Suprapubic skin (tissue), 4 donors: ENCODE measurements around the gene PRR5. TPM values are rescaled to one million over a fixed set of nuclear protein-coding genes. Genes with fewer than 3 reads are reported as not detected.

ENCODE experiments used
- DNase-seq, 2 donors: peaks; one replicate each; pipeline ENCODE4 v3.0.0-alpha.2; 2019; ENCODE audit warnings: low spot score in 2 of 2
- H3K27ac ChIP-seq: fragments of 200-600 bp; sonication (generic); one replicate; pipeline ENCODE4 v1.5.1; 2019
- H3K27me3 ChIP-seq: fragments of 200-600 bp; sonication (generic); one replicate; pipeline ENCODE4 v1.5.1; 2019
- H3K36me3 ChIP-seq: fragments of 200-600 bp; sonication (generic); one replicate; pipeline ENCODE4 v1.5.1; 2019
- H3K4me1 ChIP-seq: fragments of 200-600 bp; sonication (generic); one replicate; pipeline ENCODE4 v1.5.1; 2019
- H3K4me3 ChIP-seq: fragments of 200-600 bp; sonication (generic); one replicate; pipeline ENCODE4 v1.5.1; 2019; ENCODE audit warnings: mild to moderate bottlenecking
- H3K9me3 ChIP-seq: fragments of 200-600 bp; sonication (generic); one replicate; pipeline ENCODE4 v1.5.1; 2019
- EP300 ChIP-seq: sonication (generic); formaldehyde crosslinking; IDR thresholded peaks from one replicate; pipeline ENCODE4 v1.6.1; 2017; ENCODE audit warnings: antibody characterized with exemption
- POLR2A ChIP-seq, 2 donors: fragments of 450-650 bp; IDR thresholded peaks; one replicate each; pipeline ENCODE4 v1.6.1; 2017; ENCODE audit warnings: antibody characterized with exemption in 2 of 2, mild to moderate bottlenecking in 2 of 2, moderate library complexity in 2 of 2
- POLR2AphosphoS5 ChIP-seq, 3 donors: sonication (generic); formaldehyde crosslinking; IDR thresholded peaks; one replicate each; pipeline ENCODE4 v1.6.1; 2017; ENCODE audit warnings: antibody characterized with exemption in 3 of 3
- WGBS: methylation state at CpG from one replicate; pipeline ENCODE4 v1.1.5; 2018; 5-methylcytosine and 5-hydroxymethylcytosine counted together
- total RNA-seq, 4 donors: library from RNA; depleted of rRNA; stranded (reverse); fragments of >200 nt; gene quantifications; one replicate each; pipeline ENCODE4 v1.1.0, GENCODE V29; 2016
- TF ChIP-seq, protein P1 (sequence below), 2 donors: fragments of 200-600 bp in 1 of 2; fragments of 450-650 bp in 1 of 2; sonication (generic) in 1 of 2; IDR thresholded peaks; one replicate each; pipeline ENCODE4 v1.5.1; 2016 to 2019; ENCODE audit warnings: antibody characterized with exemption in 2 of 2, mild to moderate bottlenecking in 1 of 2, moderate library complexity in 1 of 2

The PRR5 gene
- total RNA-seq, 4 donors from 2014 or later, result 14.9 to 25.0 (median 20.4) TPM

DNA sequence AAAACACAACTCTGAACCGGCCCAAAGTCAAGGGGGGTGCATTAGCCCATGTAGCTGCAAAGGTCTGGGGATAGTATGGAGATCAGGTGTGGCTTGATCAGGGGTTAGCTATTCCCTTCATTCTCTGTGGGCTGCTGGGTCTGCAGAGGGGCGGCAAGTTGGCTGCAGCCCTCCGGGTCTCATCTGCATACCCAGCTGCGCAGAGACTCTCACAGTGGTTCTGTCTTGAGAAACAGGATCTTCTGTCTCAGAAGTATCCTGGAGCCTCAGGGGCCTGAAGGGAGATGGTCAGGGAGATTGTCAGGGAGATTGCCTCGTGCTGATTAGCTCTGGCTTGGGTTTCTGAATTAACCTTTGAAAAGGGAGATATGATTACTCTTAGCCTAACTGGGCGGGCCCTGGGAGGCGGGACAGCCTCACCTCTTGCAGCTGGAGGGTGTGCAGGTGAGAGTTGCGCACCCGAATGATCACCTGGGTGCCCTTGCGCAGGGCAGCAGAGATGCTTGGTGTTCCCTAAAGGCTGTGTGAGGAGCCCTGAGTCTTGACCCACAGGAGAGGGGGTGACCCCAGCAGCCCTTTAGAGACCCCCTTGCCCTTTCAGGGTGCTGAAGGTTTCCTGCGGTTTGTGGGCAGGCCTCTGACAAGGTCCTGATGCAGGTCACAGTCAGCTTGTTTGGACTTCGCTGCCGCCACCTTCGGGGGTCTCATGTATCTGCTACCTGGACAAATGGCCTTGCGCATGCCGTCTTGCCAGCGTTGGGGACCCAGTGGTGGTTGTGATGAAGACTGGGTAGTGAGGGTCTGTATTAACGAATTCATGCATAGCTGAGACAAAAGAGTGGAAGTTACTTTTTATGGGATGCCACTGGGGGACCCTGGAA is 57.7 kb downstream of the PRR5 start:
- TF ChIP-seq EP300 (no peak), POLR2A (IDR thresholded peaks at IDR 0.05) (no peak), POLR2AphosphoS5 (IDR thresholded peaks at IDR 0.05) (no peak)
- TF ChIP-seq, protein P1, sequence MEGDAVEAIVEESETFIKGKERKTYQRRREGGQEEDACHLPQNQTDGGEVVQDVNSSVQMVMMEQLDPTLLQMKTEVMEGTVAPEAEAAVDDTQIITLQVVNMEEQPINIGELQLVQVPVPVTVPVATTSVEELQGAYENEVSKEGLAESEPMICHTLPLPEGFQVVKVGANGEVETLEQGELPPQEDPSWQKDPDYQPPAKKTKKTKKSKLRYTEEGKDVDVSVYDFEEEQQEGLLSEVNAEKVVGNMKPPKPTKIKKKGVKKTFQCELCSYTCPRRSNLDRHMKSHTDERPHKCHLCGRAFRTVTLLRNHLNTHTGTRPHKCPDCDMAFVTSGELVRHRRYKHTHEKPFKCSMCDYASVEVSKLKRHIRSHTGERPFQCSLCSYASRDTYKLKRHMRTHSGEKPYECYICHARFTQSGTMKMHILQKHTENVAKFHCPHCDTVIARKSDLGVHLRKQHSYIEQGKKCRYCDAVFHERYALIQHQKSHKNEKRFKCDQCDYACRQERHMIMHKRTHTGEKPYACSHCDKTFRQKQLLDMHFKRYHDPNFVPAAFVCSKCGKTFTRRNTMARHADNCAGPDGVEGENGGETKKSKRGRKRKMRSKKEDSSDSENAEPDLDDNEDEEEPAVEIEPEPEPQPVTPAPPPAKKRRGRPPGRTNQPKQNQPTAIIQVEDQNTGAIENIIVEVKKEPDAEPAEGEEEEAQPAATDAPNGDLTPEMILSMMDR (IDR thresholded peaks at IDR 0.05), result no peak
- H3K9me3 ChIP-seq, result no peaks in the 10 kb centered on the region
- H3K36me3 ChIP-seq, result no peaks in the 10 kb centered on the region
- no peak overlapping the region for H3K27ac ChIP-seq
- H3K27me3 ChIP-seq, result no peaks in the 10 kb centered on the region
- no peak for DNase-seq
- H3K4me1 ChIP-seq, result peaks cover 7% of the 10 kb centered on the region
- WGBS, result 84% methylated on average over 14 of the region's 18 CpGs
- no peak overlapping the region for H3K4me3 ChIP-seq

DNA sequence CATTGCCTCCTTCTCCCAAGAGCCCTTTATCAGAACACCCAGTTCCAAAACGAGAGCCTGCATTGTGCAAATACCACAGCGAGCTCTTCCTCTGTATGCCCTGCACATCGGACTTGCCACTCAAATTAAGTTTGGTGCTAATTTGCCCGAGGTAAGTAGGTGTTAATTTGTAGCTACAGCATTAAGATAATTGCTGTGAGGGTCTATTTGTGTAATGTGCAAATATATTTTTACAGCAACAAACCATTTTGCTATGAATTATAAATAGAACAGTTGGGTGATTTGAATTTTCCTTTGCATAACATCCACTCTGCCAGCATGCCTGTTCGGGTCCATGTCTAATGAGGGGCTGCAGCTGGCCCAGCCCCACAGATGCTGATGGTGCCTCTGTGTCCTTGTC is 58.5 kb downstream of the PRR5 start:
- DNase-seq, result no peak
- Histone ChIP-seq H3K9me3 (no peaks in the 10 kb centered on the region), H3K27ac (no peak overlapping the region), H3K4me1 (peaks cover 5% of the 10 kb centered on the region), H3K27me3 (no peaks in the 10 kb centered on the region), H3K4me3 (no peak overlapping the region), H3K36me3 (no peaks in the 10 kb centered on the region)
- no peak for TF ChIP-seq POLR2A (IDR thresholded peaks at IDR 0.05)
- no peak for TF ChIP-seq EP300
- TF ChIP-seq POLR2AphosphoS5 (IDR thresholded peaks at IDR 0.05), result no peak
- TF ChIP-seq, protein P1 (IDR thresholded peaks at IDR 0.05), result no peak
- 76% methylated on average over 5 of the region's 5 CpGs for WGBS

DNA sequence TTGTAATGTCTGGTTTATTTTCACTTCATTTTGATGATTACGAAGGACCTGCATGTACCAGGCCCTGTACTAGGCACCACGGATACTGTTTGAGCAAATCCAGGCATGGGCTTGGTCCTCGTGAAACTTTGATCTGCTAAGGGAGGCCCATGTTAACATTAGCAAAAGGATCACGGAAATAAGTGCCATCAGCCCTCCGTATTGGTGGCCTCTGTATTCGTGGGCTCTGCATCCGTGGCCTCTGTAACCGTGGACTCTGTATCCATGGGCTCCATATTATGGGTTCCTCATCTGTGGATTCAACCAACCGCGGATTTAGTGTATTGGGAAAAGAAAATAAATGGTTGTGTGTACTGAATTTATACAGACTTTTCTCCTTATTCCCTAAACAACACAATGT is 59.0 kb downstream of the PRR5 start:
- Histone ChIP-seq H3K4me1 (no peaks in the 10 kb centered on the region), H3K9me3 (no peaks in the 10 kb centered on the region), H3K4me3 (no peak overlapping the region), H3K36me3 (no peaks in the 10 kb centered on the region), H3K27me3 (no peaks in the 10 kb centered on the region), H3K27ac (no peak overlapping the region)
- TF ChIP-seq POLR2A (IDR thresholded peaks at IDR 0.05) (no peak), EP300 (no peak), POLR2AphosphoS5 (IDR thresholded peaks at IDR 0.05) (no peak)
- TF ChIP-seq, protein P1 (IDR thresholded peaks at IDR 0.05), result no peak
- no peak for DNase-seq
- 77% methylated on average over 10 of the region's 10 CpGs for WGBS

DNA sequence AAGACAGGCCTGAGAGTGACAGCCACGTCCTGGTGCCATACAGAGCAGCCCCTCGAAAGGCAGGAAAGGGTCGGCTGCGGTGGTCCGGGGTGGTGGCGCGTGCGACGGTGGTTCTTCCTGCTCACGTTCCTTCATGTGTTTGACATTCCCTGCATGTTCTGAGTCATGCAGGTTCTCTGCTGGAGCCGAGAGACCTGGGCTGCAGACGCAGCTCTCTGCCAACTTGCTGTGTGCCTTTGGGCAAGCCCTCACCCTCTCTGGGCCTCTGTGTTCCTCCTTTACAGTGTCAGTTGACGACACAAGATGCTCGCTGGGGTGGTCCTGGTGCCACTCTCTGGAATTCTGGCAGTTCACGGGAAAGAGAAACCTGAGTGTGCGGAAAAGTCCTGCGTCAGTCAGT is 62.4 kb downstream of the PRR5 start:
- WGBS, result 89% methylated on average over 17 of the region's 17 CpGs
- H3K27ac ChIP-seq, result no peak overlapping the region
- H3K4me1 ChIP-seq, result no peaks in the 10 kb centered on the region
- no peak overlapping the region for H3K4me3 ChIP-seq
- H3K36me3 ChIP-seq, result no peaks in the 10 kb centered on the region
- no peaks in the 10 kb centered on the region for H3K9me3 ChIP-seq
- DNase-seq, result no peak
- H3K27me3 ChIP-seq, result no peaks in the 10 kb centered on the region
- TF ChIP-seq, protein P1 (IDR thresholded peaks at IDR 0.05), result no peak

DNA sequence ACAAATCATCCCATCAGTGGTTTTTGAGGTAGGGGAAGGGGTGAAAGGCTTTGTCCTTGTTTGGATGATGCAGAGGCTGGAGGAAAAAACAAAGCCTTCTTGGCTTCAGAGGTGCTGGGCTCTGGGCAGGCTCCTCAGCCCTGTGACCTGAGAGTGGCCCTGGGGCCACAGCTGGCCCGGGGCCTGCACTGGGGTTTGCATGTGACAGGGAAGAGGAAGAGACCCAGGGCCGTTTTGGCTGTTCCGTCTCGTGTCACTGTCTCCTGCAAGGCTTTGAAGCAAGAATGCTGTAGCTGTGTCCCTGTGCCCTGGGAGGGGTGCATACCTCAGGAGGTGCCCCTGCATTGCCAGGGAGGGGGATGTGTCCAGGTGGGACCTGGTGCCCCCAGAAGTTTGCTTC is 63.0 kb downstream of the PRR5 start:
- DNase-seq, result no peak

More for the DNA sequence above, 63.0 kb downstream of the PRR5 start:
- Histone ChIP-seq H3K4me3 (no peak overlapping the region), H3K27me3 (no peaks in the 10 kb centered on the region), H3K27ac (no peak overlapping the region), H3K4me1 (no peaks in the 10 kb centered on the region), H3K9me3 (no peaks in the 10 kb centered on the region), H3K36me3 (no peaks in the 10 kb centered on the region)
- 13% methylated on average over 3 of the region's 4 CpGs for WGBS
- TF ChIP-seq POLR2AphosphoS5 (IDR thresholded peaks at IDR 0.05), result no peak
- no peak for TF ChIP-seq EP300
- TF ChIP-seq POLR2A (IDR thresholded peaks at IDR 0.05), result no peak
- TF ChIP-seq, protein P1 (IDR thresholded peaks at IDR 0.05), result no peak
